Nucleus accumbens (tissue), 56 donors: ENCODE measurements around the gene PCDHGA6.
"Not testable (repeated sequence)": the region's sequence is repeated elsewhere in the genome, so short reads cannot be mapped to it uniquely, and the experiment has no call there.

Experiments used
- DNase-seq, 56 donors: peaks; one replicate each; lab custom pipeline; 2025; lab: John Stamatoyannopoulos, UW

Gene PCDHGA6

DNA sequence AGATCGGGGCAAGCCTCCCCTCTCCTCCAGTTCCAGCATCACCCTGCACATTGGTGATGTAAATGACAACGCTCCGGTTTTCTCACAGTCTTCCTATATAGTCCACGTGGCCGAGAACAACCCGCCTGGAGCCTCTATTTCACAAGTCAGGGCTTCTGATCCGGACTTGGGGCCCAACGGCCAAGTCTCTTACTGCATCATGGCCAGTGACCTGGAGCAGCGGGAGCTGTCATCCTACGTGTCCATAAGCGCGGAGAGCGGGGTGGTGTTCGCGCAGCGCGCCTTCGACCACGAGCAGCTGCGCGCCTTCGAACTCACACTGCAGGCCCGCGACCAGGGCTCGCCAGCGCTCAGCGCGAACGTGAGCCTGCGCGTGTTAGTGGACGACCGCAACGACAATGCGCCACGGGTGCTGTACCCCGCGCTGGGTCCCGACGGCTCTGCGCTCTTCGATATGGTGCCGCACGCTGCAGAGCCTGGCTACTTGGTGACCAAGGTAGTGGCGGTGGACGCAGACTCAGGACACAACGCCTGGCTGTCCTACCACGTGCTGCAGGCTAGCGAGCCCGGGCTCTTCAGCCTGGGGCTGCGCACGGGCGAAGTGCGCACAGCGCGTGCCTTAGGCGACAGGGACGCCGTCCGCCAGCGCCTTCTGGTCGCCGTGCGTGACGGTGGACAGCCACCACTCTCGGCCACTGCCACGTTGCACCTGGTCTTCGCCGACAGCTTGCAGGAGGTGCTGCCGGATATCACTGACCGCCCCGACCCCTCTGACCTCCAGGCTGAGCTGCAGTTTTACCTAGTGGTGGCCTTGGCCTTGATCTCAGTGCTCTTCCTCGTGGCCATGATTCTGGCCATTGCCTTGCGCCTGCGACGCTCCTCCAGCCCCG lies 15.7 kb downstream of the PCDHGA6 start:
- DNase-seq = no peak

- no peak for DNase-seq
Measured at GRCh38 chr5:141392429-141393198, 18.9 kb downstream of the PCDHGA6 start, which contains the start of gene PCDHGA8. Gene PCDHGA8, plus strand, starts transcription at chr5:141392633. Its CDS starts 181 bp downstream, at chr5:141392814.

GRCh38 chr5:141393267-141393666 lies 19.6 kb downstream of the PCDHGA6 start:
- DNase-seq = no peak

- not testable (repeated sequence) for DNase-seq
Measured at GRCh38 chr5:141394401-141395187, 20.9 kb downstream of the PCDHGA6 start.

DNA sequence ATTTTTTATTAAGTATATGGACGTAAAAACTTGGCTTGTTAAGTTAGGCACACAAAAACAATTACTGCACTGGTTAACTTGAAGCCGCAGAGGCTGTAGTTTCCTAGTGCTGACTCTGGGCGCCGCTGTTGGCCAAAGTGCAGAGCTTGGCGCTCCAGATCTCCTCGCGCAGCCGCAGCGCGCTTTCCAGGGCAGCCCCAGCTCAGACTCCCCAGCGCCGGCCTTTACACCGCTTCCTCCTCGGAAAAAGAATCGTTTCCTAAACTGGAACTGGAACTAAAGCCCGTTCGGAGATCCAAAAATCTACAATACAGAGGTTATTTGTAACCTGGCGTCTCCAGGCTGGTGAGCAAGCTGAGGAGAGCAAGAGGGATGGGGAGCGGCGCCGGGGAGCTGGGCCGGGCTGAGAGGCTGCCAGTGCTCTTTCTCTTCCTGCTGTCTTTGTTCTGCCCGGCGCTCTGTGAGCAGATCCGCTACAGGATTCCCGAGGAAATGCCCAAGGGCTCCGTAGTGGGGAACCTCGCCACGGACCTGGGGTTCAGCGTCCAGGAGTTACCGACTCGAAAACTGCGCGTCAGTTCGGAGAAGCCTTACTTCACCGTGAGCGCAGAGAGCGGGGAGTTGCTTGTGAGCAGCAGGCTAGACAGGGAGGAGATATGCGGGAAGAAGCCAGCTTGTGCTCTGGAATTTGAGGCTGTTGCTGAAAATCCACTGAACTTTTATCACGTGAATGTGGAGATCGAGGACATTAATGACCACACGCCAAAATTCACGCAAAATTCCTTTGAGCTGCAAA lies 24.3 kb downstream of the PCDHGA6 start, which contains the start of gene PCDHGB5:
Gene PCDHGB5, plus strand, starts transcription at position 192 of the 796 bp plus-strand sequence. Its CDS starts 181 bp downstream, at position 373.
- DNase-seq = peak in 3 of 56 donors; percentile 19 to 31 (median 22)

DNA sequence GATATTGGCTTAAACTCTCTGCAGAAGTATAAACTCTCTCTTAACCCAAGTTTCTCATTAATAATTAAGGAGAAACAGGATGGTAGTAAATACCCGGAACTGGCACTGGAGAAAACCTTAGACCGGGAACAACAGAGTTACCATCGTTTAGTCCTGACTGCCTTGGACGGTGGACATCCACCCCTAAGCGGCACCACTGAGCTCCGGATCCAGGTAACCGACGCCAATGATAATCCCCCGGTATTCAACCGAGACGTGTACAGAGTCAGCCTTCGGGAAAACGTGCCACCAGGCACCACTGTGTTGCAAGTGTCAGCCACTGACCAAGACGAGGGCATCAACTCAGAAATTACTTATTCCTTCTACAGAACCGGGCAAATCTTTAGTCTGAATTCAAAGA lies 24.9 kb downstream of the PCDHGA6 start:
- no peak for DNase-seq

DNA sequence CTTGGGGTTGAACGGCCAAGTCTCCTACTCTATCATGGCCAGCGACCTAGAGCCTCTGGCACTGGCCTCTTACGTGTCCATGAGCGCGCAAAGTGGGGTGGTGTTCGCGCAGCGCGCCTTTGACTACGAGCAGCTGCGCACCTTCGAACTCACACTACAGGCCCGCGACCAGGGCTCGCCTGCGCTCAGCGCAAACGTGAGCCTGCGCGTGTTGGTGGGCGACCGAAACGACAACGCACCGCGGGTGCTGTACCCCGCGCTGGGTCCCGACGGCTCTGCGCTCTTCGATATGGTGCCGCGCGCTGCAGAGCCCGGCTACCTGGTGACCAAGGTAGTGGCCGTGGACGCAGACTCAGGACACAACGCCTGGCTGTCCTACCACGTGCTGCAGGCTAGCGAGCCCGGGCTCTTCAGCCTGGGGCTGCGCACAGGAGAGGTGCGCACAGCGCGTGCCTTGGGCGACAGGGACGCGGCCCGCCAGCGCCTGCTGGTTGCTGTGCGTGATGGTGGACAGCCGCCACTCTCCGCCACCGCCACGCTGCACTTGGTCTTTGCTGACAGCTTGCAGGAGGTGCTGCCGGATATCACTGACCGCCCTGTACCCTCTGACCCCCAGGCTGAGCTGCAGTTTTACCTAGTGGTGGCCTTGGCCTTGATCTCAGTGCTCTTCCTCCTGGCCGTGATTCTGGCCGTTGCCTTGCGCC lies 26.0 kb downstream of the PCDHGA6 start:
- DNase-seq = no peak

- DNase-seq = peak in 1 of 56 donors; percentile 23
Measured at GRCh38 chr5:141402553-141403243, 29.0 kb downstream of the PCDHGA6 start, which contains the start of gene PCDHGA9. Gene PCDHGA9, plus strand, starts transcription at chr5:141402778. Its CDS starts 175 bp downstream, at chr5:141402953.

DNA sequence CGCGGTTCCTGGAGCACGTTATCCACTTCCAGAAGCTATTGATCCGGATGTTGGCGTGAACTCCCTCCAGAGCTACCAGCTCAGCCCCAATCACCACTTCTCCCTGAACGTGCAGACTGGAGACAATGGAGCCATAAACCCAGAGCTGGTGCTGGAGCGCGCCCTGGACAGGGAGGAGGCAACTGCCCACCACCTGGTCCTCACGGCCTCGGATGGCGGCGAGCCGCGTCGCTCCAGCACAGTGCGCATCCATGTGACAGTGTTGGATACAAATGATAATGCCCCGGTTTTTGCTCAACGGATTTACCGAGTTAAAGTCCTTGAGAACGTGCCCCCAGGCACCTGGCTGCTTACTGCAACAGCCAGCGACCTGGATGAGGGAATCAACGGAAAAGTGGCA lies 29.7 kb downstream of the PCDHGA6 start:
- no peak for DNase-seq

- DNase-seq = peak in 2 of 56 donors; percentile 19
Measured at GRCh38 chr5:141407790-141408505, 34.3 kb downstream of the PCDHGA6 start, which contains the start of gene PCDHGB6. Gene PCDHGB6, plus strand, starts transcription at chr5:141408021. Its CDS starts 182 bp downstream, at chr5:141408203.

DNA sequence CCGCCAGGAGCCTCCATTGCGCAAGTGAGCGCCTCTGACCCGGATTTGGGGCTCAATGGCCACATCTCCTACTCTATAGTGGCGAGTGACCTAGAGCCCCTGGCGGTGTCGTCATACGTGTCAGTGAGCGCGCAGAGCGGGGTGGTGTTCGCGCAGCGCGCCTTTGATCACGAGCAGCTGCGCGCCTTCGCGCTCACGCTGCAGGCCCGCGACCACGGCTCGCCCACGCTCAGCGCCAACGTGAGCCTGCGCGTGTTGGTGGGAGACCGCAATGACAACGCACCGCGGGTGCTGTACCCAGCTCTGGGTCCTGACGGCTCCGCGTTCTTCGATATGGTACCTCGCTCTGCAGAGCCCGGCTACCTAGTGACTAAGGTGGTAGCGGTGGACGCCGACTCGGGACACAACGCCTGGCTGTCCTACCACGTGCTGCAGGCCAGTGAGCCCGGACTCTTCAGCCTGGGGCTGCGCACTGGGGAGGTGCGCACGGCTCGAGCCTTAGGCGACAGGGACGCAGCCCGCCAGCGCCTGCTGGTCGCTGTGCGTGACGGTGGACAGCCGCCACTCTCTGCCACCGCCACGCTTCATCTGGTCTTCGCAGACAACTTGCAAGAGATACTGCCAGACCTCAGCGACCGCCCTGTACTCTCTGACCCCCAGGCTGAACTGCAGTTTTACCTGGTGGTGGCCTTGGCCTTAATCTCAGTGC lies 36.1 kb downstream of the PCDHGA6 start:
- no peak for DNase-seq

- DNase-seq = no peak
Measured at GRCh38 chr5:141411575-141411974, 37.9 kb downstream of the PCDHGA6 start.

GRCh38 chr5:141412854-141413539 lies 39.3 kb downstream of the PCDHGA6 start, which contains the start of gene PCDHGA10:
Gene PCDHGA10, plus strand, starts transcription at chr5:141412987. Its CDS starts 189 bp downstream, at chr5:141413176.
- DNase-seq = peak in 4 of 56 donors; percentile 20 to 38 (median 34)

GRCh38 chr5:141413540-141414069 lies 39.9 kb downstream of the PCDHGA6 start:
- DNase-seq = no peak

- not testable (repeated sequence) for DNase-seq
Measured at GRCh38 chr5:141414548-141415274, 41.0 kb downstream of the PCDHGA6 start.
